HG03135 (cell line): ENCODE measurements around the gene SPATA25.
A peak's percentile ranks its signal among the peaks of the same experiment; 100 is the strongest.

ENCODE experiments used
- ATAC-seq: cut with Tn5 transposase; IDR thresholded peaks from one replicate; pipeline ENCODE4 v1.9.1; 2021; ENCODE audit warnings: mild to moderate bottlenecking, moderate library complexity; ENCODE audit not compliant: unreplicated experiment

SPATA25 gene

DNA sequence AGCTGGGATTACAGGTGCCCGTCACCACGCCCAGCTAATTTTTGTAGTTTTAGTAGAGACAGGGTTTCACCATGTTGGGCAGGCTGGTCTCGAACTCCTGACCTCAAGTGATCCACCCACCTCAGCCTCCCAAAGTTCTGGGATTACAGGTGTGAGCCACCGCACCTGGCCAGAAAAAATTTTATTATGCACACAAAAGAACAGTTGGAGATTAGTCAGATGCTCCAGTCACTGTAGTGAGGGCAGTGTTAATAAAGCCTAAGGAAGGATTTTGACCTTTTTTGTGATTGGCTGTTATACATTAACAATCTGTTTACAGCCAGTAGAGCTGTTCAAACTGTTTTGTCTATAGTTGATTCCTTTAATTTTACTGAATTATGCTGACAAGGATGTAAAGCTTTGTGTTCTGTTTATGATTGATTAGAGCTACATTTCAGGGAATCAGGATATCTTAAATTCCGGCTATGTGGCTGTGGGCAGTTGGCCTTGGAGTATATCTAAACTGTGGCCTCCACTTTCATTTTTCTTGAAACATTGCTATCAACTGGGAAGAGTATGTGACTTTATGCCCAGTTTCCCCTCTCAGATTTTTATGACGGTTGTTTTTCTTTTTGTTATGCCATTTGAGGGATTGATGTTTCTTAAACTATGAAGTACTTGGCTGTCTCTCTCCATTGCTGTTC is 20.1 kb downstream of the SPATA25 start:
- no peak for ATAC-seq

DNA sequence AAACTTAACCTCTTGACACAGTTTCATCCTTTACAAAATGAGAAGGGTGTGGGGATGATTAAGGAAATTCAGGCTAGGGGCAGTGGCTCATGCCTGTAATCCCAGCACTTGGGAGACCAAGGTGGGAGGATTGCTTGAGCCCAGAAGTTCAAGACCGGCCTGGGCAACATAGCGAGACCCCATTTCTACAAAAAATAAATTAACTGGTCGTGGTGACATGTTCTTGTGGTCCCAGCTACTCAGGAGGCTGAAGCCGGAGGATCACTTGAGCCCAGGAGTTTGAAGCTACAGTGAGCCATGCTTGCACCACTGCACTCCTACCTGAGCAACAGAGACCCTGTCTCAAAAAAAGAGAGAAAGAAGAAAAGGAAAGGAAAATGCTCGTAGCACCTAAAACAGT is 21.0 kb downstream of the SPATA25 start:
- no peak for ATAC-seq

DNA sequence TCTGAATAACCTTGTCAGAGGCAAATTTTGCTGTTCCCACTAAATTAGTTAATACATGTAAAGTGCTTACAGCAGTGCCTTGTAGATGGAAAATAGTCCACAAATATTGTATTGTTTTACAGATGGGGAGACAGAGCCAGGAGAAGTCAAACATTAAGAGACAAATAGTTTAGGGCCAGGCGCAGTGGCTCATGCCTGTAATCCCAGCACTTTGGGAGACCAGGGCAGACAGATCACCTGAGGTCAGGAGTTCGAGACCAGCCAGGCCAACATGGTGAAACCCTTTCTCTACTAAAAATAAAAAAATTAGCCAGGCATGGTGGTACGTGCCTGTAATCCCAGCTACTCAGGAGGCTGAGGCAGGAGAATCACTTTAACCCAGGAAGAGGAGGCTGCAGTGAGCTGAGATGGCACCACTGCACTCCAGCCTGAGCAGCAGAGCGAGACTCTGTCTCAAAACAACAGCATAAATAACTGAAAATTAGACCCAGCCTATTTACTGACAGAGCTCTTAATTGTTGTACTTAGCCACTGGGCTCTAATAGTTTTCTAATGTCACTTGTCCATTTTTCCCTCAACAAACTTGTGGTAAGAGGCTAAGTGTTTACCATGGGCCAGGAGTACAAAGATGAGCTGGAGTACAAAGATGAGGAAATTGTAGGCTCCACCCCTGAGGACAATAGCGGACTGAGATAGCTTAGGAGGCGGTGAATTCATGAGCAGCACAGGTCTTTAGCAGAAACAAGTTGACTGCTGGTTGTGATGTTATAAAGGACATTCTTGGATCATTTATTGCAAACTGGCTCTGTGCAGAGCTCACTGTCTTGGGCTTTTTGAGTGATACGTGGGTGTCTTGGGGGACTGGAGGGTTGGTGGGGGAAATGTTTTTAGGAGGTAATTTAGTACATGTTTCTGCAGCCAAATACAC is 23.6 kb downstream of the SPATA25 start:
- ATAC-seq = no peak

DNA sequence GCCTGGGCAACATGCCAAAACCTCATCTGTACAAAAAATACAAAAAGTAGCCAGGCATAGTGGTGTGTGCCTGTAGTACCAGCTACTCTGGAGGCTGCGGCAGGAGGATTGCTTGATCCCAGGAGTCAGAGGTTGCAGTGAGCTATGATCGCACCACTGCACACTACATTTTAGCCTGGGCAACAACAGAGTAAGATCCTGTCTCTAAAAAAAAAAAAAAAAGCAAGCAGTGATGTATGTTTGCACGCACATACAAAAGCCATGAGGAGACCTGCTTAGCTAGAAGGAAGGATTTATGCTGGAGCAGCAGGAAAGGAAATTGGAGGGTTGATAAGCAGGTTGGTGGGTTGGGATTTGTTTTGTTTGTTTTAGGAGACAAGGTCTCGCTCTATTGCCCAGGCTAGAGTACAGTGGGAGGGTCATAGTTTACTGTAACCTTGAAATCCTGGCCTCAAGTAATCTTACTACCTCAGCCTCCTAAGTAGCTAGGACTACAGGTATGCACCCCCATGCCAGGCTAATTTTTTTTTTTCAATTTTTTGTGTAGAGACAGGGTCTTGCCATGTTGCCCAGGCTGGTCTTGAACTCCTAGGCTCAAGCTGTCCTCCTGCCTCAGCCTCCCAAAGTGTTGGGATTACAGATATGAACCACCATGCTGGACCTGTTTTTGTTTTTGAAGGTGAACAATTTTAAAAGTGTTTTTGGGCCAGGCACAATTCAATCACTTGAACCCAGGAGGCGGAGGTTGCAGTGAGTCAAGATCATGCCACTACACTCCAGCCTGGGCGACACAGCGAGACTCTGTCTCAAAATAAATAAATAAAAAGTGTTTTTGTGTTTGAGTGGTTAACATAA is 26.0 kb downstream of the SPATA25 start:
- ATAC-seq = no peak

DNA sequence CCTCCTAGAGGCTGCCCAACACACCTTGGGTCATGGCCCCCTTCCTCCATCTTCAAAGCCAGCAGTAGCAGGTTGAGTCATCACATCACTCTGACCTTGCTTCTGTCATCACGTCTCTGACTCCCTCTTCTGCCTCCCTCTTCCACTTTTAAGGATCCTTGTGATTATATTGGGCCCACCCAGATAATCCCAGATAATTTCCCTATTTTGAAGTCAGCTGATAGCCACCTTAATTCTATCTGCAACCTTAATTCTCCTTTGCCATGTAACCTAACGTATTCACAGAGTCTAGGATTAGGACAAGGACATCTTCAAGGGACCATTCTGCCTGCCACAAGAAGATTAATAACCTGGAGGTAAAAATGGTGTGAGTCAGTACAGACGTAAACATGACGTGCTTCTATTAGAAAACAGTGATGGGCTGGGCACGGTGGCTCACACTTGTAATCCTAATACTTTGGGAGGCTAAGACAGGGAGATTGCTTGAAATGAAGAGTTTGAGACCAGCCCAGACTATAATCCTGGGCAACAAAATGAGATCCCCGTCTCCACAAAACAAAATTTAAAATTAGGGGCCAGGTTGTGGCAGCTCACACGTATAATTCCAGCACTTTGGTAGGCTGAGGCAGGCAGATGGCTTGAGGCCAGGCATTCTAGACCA is 26.7 kb downstream of the SPATA25 start:
- no peak for ATAC-seq

DNA sequence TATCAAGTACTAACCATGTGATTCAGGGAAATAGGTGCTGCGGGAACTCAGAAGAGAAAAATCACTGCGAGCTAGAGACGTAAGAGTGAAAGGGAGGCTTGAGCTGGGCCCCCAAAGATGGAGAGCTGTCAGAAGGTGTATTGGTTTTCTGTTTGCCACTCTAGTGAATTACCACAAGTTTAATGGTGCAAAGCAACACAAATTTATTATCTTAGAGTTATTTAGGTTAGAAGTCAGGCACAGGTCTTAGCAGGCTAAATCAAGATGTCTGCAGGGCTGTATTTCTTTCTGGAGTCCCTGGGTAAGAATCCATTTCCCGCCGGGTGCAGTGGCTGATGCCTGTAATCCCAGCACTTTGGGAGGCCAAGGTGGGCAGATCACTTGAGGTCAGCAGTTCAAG is 27.5 kb downstream of the SPATA25 start:
- no peak for ATAC-seq

DNA sequence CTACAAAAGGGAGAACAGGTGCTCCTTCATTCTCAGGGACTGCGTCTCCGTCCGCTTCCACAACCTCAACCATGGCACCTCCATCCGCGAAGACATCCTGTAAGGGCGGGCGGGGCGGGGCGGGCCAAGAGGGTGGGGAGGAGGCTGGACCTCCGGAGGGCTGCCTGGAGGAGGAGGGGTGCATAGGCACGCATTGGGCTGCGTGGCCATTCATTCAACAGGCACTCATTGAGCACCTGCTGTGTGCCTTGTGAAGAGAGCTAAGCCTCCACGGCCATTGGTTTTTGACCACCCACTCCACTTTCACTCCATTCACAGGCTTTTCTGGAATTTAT is 29.6 kb downstream of the SPATA25 start:
- ATAC-seq = peak; percentile 7

DNA sequence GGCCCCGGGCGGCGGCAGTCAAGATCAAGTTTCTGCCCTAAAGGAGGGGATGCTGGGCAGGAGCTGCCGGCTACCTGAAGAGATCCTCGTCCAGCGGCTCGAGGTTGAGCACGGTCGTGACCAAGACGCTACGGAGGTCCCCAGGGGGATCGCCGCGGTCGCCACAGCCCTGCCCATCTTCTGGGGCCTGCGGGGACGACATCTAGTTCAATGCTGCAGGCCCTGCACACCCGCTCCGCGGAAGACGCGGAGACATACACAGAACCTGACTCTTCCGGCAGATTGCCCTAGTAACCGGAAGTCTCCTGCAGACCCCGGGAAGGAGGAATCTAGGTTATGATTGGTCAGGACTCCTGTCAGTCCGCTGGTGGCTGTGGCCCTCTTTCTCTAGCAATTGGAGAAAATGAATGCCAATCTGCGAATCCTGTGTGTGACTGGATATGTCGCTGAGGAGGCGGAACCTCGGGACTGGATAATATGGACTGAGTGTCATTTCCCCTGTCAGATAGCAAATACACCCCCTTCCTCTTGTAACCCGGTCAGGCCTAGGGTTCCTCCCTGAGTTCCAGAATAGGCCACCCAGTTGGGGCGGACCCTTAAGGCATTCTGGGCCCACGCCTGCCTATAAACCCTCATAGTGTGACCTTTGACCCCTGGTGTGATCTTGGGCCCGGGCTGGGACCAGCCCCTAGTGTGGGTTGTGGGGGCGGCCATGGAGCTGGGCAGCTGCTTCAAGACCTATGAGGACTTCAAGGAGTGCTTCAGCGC is 30.1 kb downstream of the SPATA25 start, which contains the start of the genes ACOT8 and ZSWIM3:
TSS of gene ACOT8 (minus strand) at position 279 of the 768 bp plus-strand sequence. CDS start at position 202, 77 bp downstream.
TSS of gene ZSWIM3 (plus strand) at position 501 of the 768 bp plus-strand sequence. CDS start at position 713, 212 bp downstream.
- ATAC-seq = peak; percentile 96

DNA sequence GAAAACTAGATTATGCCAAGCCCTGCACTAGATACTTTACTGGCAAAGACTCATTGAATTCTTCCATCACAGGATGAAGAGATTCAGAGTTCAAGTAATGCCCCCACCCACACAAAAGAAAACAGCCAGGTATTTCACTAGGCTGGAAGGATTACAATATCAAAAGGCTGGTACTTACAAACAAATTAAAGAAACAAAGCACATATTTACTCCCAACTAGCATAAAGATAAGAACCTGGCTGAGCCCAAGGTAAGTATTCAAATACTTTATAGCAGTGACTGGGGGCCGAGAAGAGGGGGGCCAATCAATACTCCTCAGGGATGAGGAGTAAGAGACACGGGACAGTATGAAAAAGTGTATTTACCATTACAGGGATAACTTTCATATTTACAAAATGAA is 33.9 kb downstream of the SPATA25 start:
- no peak for ATAC-seq

DNA sequence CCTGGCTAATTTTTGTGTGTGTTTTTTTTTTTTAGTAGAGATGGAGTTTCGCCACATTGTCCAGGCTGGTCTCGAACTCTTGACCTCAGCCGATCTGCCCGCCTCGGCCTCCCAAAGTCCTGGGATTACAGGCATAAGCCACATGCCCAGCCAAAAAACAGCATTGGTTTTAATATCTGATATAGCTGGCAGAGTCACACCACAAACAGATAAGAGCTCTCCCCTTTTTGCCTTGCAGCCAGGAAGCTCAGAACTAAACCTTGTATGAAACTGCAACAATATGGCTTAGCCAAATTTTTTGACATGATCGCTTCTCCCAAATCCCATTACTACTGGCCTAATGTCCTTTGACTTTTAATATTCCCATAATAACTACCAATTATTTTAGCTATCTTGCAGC is 35.1 kb downstream of the SPATA25 start:
- no peak for ATAC-seq

DNA sequence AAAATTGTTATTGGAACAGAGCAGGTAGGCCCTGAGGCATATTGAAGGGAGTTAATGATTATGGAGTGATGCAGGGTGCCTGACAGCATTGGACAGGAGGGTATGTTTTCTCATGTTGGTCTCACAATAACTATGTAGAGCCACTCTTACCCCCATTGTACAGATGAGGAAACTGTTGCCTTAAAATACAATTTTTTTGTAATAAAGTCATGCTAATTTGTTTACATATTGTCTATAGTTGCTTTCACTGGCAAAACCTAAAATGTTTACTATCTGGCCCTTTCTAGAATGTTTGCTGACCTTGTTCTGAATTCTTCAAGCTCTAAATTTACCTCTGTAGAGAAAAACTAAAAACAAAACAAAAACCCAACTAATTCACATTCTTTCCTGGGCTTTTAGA is 35.9 kb downstream of the SPATA25 start:
- no peak for ATAC-seq

DNA sequence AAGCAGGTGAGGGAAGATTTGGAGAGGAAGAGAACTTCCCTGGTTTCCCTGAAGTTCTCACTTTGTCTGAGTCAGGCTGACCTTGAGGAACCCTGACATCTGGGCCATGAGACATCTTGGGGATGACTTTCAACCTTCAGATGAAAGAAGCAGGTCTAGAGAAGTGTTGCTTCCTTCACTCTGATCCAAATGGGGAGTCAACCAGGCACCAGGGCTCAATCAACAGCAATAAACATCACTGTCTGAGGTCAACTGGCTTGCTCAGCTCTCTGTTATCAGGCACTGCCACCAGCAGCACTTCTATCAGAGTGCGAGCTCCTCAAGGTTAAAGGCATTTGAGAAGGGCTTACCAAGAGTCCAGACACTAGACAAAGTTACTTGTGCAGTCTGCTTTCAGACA is 36.5 kb downstream of the SPATA25 start:
- ATAC-seq = no peak

DNA sequence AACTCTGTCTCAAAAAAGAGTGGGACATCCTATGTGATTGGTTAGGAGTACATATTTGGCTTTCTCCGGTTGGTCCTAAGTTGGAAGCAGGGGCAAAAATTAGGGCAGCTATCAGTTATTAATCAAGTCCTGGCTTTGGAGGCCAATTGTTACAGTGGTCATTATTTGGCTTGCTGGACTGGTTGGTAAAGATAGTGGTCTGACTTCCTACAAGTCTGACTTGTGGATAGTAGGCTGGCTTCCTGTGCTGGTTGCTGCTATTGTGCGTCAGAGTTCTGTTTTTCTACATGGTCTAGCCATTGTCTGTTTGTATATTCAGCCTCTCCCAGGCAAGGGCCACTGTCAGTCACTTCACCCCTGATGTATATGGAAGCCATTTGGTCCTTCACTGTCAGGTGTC is 37.2 kb downstream of the SPATA25 start:
- ATAC-seq = no peak

DNA sequence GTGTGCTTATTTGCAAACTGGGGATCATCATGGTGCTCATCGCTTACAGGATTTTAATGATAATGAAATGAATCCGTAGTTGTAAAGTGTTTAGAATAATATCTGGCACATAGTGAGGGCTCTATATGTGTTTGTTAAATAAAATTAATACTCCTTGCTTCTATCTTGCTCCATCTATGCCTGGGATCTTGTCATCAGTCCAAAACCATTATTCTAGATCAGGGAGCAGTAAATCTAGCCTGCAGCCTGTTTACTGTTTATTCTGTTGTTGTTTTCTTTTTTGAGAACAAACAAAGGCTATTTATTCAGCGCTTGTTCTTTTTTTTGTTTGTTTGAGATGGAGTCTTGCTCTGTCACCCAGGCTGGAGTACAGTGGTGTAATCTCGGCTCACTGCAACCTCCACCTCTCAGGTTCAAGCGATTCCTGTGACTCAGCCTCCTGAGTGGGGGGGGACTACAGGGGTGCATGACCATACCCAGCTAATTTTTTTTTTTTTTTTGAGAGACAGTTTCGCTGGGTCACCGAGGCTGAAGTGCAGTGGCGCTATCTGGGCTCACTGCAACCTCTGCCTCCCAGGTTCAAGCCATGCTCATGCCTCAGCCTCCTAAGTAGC is 38.3 kb downstream of the SPATA25 start:
- ATAC-seq = no peak

DNA sequence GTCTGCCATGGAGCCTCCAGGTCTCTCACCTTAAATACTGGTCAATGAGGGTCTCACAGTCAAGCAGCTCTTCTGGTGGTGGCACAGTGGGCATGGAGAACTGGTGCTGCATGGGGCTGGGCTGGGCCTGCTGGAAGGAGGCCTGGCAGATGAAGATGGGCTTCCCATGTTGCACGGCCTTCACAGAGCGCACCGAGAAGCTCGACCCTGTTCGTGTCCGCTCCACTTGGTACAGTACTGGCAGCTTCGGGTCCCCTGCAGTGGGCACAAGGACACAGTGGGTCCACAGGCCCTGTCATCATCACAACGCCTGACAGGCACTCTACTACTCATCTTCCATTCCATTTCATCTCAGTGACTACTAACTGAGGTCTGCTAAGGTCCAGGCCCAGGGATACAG is 39.0 kb downstream of the SPATA25 start:
- ATAC-seq = no peak

DNA sequence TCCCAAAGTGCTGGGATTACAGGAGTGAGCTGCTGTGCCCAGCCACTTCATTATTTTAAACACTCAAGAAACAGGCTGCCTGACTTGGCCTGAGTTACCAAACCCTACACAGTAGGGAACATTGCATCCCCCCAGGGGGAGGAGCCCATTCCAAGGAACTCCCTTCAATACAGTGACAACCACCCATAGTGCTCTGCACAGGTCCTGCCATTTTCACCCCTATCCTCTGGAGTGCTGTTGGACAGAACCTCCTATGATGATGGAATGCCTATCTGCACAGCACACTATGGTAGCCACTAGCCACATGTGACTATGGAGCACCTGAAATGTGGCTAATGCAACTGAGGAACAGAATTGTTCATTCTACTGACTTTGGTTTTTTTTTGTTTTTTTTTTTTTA is 42.0 kb downstream of the SPATA25 start:
- ATAC-seq = no peak

DNA sequence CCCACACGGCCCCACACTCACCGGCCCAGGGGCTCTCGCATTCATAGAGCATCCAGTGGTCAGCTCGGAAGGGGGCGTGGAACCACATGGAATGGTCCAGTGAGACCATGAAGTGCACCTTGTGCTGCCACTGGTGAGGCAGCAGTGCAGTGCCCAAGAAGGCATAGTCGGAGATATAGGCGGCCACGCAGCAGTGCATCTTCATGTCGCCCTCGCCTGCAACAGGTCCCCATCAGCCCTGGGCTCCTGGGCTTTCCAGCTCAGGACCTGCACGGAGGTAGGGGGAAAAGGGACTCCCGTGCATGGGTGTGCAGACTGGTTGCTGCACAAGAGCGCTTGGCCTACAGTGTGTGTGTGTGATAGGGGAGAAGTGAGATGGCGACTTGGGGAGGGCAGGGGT is 43.9 kb downstream of the SPATA25 start:
- no peak for ATAC-seq

DNA sequence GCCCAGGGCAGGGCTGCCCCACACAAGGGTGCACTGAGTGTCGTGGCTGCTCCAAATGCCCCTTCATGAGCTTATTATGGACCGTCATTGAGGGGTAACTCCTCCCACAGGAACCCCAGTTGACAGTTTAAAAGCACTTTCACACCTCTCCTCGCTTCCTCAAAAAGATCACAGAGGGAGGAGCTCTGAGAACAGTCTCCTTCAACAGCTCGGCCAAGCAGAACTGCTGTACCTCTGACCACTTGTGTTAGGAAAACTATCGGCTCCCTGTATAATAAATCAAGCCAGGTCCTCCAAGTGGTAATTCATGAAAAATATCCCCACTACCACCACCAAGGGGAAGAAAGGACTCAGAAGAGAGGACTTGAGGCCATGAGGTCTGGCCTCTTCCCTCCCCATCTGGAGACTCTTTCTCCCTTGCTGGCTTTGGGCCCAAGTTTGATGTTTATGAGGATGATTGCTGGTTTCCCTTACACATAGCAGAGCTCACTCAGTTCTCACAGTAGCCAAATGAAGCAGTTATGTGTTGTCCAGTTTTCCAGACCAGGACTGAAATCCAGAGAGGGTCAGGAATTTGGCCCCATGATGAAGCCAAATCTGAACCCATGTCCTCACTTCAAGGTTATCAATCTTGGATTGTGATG is 45.1 kb downstream of the SPATA25 start:
- ATAC-seq = peak; percentile 60
